ENCODE measurements around the gene CDH26.

GRCh38 chr20:59999502-59999901 lies 41.3 kb downstream of the CDH26 start:
- TF ChIP-seq POLR2A (IDR thresholded peaks at IDR 0.05; ENCODE audit: low read depth, low read length): no peak
- no peak for TF ChIP-seq POLR2AphosphoS5 (IDR thresholded peaks at IDR 0.05; ENCODE audit: low read depth, low read length)
- TF ChIP-seq PAX5 (IDR thresholded peaks at IDR 0.05; ENCODE audit: insufficient read depth, low read length, severe bottlenecking): no peak

Data from GM12891 (cell line).